ENCODE data around the gene CCDC24. TPM values are rescaled to one million over a fixed set of nuclear protein-coding genes. Genes with fewer than 3 reads are reported as not detected.

The CCDC24 gene
- total RNA-seq, 2 donors from 2014 or later, result 14.3 to 23.7 TPM

DNA sequence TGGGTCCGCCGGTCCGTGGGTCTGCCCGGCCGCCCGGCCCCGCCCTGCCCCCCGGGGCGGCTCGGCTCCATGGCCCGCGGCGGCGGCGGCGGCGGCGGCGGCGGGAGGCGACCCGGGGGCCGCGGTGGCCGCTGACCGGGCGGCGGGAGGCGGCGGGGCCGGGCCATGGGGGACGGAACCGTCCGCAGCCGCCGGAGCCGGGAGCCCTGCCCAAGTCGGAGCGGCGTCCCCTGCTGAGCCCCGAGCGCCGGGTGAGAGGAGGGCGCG, 12.2 kb upstream of the CCDC24 start:
- TF ChIP-seq, protein P1, sequence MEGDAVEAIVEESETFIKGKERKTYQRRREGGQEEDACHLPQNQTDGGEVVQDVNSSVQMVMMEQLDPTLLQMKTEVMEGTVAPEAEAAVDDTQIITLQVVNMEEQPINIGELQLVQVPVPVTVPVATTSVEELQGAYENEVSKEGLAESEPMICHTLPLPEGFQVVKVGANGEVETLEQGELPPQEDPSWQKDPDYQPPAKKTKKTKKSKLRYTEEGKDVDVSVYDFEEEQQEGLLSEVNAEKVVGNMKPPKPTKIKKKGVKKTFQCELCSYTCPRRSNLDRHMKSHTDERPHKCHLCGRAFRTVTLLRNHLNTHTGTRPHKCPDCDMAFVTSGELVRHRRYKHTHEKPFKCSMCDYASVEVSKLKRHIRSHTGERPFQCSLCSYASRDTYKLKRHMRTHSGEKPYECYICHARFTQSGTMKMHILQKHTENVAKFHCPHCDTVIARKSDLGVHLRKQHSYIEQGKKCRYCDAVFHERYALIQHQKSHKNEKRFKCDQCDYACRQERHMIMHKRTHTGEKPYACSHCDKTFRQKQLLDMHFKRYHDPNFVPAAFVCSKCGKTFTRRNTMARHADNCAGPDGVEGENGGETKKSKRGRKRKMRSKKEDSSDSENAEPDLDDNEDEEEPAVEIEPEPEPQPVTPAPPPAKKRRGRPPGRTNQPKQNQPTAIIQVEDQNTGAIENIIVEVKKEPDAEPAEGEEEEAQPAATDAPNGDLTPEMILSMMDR (IDR thresholded peaks at IDR 0.05), result no peak
- TF ChIP-seq POLR2A (IDR thresholded peaks at IDR 0.05) (no peak), POLR2AphosphoS5 (IDR thresholded peaks at IDR 0.05) (no peak)
- Histone ChIP-seq H3K27ac (peak overlapping the region; percentile 50 to 60), H3K4me1 (replicated peaks) (peaks cover 30% of the 10 kb centered on the region), H3K27me3 (replicated peaks; ENCODE audit: insufficient read depth) (no peaks in the 10 kb centered on the region), H3K4me3 (peak overlapping the region; percentile 65 to 68), H3K36me3 (peaks cover 0 to 9% of the 10 kb centered on the region in 2 donors), H3K9me3 (no peaks in the 10 kb centered on the region)
- intact Hi-C loops (cut with DNase I), result no loop called here
- DNase-seq (ENCODE audit: low spot score), result no peak
- no CpG with 5 or more reads among the region's 45 CpGs for WGBS

DNA sequence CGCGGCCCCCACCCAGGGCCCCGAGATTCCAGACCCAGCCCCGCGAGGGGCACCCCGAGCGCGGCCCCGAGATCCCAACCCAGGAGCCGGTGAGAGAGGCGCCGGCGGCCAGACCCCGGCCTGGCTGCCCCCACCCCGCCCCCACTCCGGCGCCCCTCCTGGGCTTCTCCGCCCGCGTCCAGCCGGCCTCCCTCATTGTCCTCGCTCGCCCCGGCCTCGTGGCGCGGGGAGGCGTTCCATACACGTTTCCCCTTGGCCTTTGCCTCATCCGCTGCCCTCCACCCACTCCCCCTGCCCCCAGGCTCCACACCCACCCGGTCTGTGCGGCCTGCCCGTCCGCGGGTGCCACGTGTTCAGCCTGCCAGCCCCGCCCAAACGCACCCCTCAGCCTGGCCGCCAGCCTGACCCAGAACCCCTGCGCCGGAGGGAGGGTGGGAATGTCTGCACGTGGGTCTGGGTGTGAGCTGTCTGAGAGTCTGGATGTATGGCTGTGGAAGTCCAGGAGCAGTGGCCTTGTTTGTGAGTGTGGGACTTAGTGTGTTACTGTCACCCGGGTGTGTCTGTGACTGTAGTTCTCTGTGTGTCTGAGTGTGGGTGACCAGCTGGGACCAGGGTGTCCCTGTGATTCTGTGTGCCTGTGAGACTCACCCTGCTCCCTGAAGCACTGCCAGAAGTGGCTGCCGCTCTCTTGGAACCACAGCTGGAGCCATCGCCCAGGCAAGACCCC, 11.7 kb upstream of the CCDC24 start:
- H3K4me1 ChIP-seq (replicated peaks), result peaks cover 30% of the 10 kb centered on the region
- intact Hi-C loops (cut with DNase I), result no loop called here
- no peaks in the 10 kb centered on the region for H3K9me3 ChIP-seq
- DNase-seq (ENCODE audit: low spot score), result no peak
- peak overlapping the region; percentile 65 to 68 for H3K4me3 ChIP-seq
- H3K36me3 ChIP-seq, result peaks cover 0 to 9% of the 10 kb centered on the region in 2 donors
- 1% methylated on average over 23 of the region's 45 CpGs for WGBS
- TF ChIP-seq POLR2AphosphoS5 (IDR thresholded peaks at IDR 0.05) (no peak), POLR2A (IDR thresholded peaks at IDR 0.05) (no peak)
- TF ChIP-seq, protein P1 (IDR thresholded peaks at IDR 0.05), result no peak
- no peaks in the 10 kb centered on the region for H3K27me3 ChIP-seq (replicated peaks; ENCODE audit: insufficient read depth)
- peak overlapping the region; percentile 50 to 60 for H3K27ac ChIP-seq

DNA sequence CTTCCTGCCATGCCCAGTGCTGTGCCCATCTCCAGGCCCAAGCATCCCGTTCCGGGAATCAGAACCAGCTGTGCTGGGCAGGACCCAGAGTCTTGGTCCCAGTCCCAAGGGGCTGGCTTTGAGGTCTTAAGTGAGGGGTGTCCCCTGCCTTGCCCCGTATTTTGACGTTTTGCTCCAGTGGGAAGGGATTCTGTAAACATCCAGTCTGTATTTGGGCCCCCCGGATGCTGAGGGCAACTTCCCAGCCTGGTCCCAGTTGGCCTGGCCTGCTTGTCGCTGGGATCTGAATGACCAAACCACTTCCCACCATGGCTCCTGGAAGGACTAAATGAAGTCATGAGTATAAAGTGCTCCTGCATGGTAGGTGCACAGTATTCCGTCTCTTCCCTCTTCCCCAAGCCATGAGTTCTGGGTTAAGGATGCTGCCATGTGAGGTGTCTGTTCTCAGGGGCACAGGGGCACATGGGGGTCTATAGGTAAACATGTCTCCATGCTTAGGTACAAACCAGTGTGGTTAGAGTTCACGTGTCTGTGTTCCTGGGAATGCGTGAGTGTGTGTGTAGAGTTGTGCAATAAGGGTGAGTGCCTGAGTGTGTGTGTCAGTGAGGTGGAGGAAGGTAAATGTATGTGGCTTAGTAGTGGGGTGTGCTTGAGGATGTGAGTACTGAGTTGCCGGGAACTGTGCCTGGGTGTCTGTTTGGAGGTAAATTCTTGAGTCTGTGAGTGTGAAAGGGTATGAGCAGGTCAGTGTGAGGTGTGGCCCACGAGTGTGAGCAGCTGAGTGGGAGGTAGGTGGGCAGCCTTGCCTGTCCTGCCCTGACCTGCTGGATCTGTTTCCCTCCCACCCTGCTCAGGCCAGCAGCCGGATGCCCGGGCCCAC, 10.9 kb upstream of the CCDC24 start:
- H3K4me3 ChIP-seq, result peak overlapping the region; percentile 65 to 68
- H3K4me1 ChIP-seq (replicated peaks), result peaks cover 30% of the 10 kb centered on the region
- H3K27me3 ChIP-seq (replicated peaks; ENCODE audit: insufficient read depth), result no peaks in the 10 kb centered on the region
- no peak for DNase-seq (ENCODE audit: low spot score)
- no peaks in the 10 kb centered on the region for H3K9me3 ChIP-seq
- TF ChIP-seq, protein P1 (IDR thresholded peaks at IDR 0.05), result no peak
- TF ChIP-seq POLR2AphosphoS5 (IDR thresholded peaks at IDR 0.05), result no peak
- no peak for TF ChIP-seq POLR2A (IDR thresholded peaks at IDR 0.05)
- WGBS, result 57% methylated on average over 13 of the region's 13 CpGs
- H3K36me3 ChIP-seq, result peaks cover 0 to 9% of the 10 kb centered on the region in 2 donors
- peak overlapping the region in 1 of 2 donors; percentile 50 for H3K27ac ChIP-seq
- intact Hi-C loops (cut with DNase I), result no loop called here

DNA sequence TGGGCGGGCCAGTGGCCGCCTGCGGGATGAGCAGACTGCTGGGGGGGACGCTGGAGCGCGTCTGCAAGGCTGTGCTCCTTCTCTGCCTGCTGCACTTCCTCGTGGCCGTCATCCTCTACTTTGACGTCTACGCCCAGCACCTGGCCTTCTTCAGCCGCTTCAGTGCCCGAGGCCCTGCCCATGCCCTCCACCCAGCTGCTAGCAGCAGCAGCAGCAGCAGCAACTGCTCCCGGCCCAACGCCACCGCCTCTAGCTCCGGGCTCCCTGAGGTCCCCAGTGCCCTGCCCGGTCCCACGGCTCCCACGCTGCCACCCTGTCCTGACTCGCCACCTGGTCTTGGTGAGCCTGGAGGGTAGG, 10.3 kb upstream of the CCDC24 start:
- DNase-seq (ENCODE audit: low spot score), result no peak
- TF ChIP-seq POLR2A (IDR thresholded peaks at IDR 0.05) (no peak), POLR2AphosphoS5 (IDR thresholded peaks at IDR 0.05) (no peak)
- Histone ChIP-seq H3K9me3 (no peaks in the 10 kb centered on the region), H3K36me3 (peaks cover 0 to 9% of the 10 kb centered on the region in 2 donors), H3K27me3 (replicated peaks; ENCODE audit: insufficient read depth) (no peaks in the 10 kb centered on the region), H3K4me1 (replicated peaks) (peaks cover 24% of the 10 kb centered on the region), H3K27ac (no peak overlapping the region), H3K4me3 (no peak overlapping the region)
- intact Hi-C loops (cut with DNase I), result no loop called here
- WGBS, result 69% methylated on average over 20 of the region's 20 CpGs

DNA sequence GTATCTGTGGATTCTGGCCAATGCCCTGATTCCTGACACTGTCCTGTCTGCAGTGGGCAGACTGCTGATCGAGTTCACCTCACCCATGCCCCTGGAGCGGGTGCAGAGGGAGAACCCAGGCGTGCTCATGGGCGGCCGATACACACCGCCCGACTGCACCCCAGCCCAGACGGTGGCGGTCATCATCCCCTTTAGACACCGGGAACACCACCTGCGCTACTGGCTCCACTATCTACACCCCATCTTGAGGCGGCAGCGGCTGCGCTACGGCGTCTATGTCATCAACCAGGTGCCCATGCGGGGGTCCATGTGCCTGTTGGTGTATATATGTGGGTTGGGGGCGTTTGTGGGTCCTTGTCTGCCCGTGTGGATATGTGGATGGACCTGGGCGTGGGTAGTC, 9.8 kb upstream of the CCDC24 start:
- 94% methylated on average over 20 of the region's 20 CpGs for WGBS
- no peak for DNase-seq (ENCODE audit: low spot score)
- H3K36me3 ChIP-seq, result peaks cover 0 to 8% of the 10 kb centered on the region in 2 donors

More for the DNA sequence above, 9.8 kb upstream of the CCDC24 start:
- Histone ChIP-seq H3K27me3 (replicated peaks; ENCODE audit: insufficient read depth) (no peaks in the 10 kb centered on the region), H3K9me3 (no peaks in the 10 kb centered on the region), H3K27ac (no peak overlapping the region), H3K4me3 (no peak overlapping the region), H3K4me1 (replicated peaks) (peaks cover 19% of the 10 kb centered on the region)
- no peak for TF ChIP-seq POLR2AphosphoS5 (IDR thresholded peaks at IDR 0.05)
- TF ChIP-seq, protein P1 (IDR thresholded peaks at IDR 0.05), result no peak
- TF ChIP-seq POLR2A (IDR thresholded peaks at IDR 0.05), result no peak
- intact Hi-C loops (cut with DNase I), result no loop called here
